GM18870 (cell line): Measurements from ENCODE around the gene DYNLT1.
"Not testable (repeated sequence)": the region's sequence is repeated elsewhere in the genome, so short reads cannot be mapped to it uniquely, and the experiment has no call there.

Experiments used
- ATAC-seq: cut with Tn5 transposase; IDR thresholded peaks from one replicate; pipeline ENCODE4 v1.9.1; 2021; ENCODE audit warnings: moderate library complexity; ENCODE audit not compliant: unreplicated experiment

Gene DYNLT1

GRCh38 chr6:158624684-158625682, 19.6 kb downstream of the DYNLT1 start:
- ATAC-seq = no peak

- ATAC-seq = no peak
These were observed 21.9 kb downstream of the DYNLT1 start for GRCh38 chr6:158622545-158623190.

- no peak for ATAC-seq
These were observed 22.6 kb downstream of the DYNLT1 start for GRCh38 chr6:158621694-158622544.

- no peak for ATAC-seq
These were observed 23.4 kb downstream of the DYNLT1 start for GRCh38 chr6:158620963-158621693.

GRCh38 chr6:158619922-158620801, 24.4 kb downstream of the DYNLT1 start:
- ATAC-seq = no peak

- ATAC-seq = not testable (repeated sequence)
These were observed 26.3 kb downstream of the DYNLT1 start for GRCh38 chr6:158618289-158618688.

GRCh38 chr6:158614606-158615005, 29.9 kb downstream of the DYNLT1 start:
- not testable (repeated sequence) for ATAC-seq

- no peak for ATAC-seq
These were observed 32.8 kb downstream of the DYNLT1 start for GRCh38 chr6:158611541-158612370.

- no peak for ATAC-seq
These were observed 33.5 kb downstream of the DYNLT1 start for GRCh38 chr6:158611039-158611438.

GRCh38 chr6:158610319-158610968, 34.1 kb downstream of the DYNLT1 start:
- ATAC-seq = no peak

- ATAC-seq = no peak
These were observed 34.9 kb downstream of the DYNLT1 start for GRCh38 chr6:158609455-158610155.

- ATAC-seq = no peak
These were observed 36.3 kb downstream of the DYNLT1 start for GRCh38 chr6:158608221-158608620.

- ATAC-seq = no peak
These were observed 37.0 kb downstream of the DYNLT1 start for GRCh38 chr6:158607411-158608170.

GRCh38 chr6:158606935-158607334, 37.6 kb downstream of the DYNLT1 start:
- ATAC-seq = no peak

GRCh38 chr6:158606011-158606410, 38.5 kb downstream of the DYNLT1 start:
- ATAC-seq = not testable (repeated sequence)

GRCh38 chr6:158605266-158605878, 39.2 kb downstream of the DYNLT1 start:
- no peak for ATAC-seq
